Right ventricle myocardium superior (tissue), 1 donor: ENCODE results near the gene OR7C2. TPM values are rescaled to one million over a fixed set of nuclear protein-coding genes. Genes with fewer than 3 reads are reported as not detected.

ENCODE experiments used
- ATAC-seq: fragments of 200-7000 bp; cut with Tn5 transposase; one replicate; pipeline ENCODE4 v1.9.1; 2020; ENCODE audit warnings: mild to moderate bottlenecking; ENCODE audit not compliant: poor library complexity
- DNase-seq: peaks from one replicate; pipeline ENCODE4 v3.0.0-alpha.2; 2020
- intact Hi-C: fragments of 100-400 bp; cut with DNase I; formaldehyde crosslinking; loops from one replicate; pipeline ENCODE4 v1.11.2; 2022
- total RNA-seq: library from RNA; stranded (reverse); fragmentation: NEBNext Ultra II Directional; extraction: Animal tissue kit (Norgen Biotek cat#: 25700); gene quantifications from one replicate; pipeline ENCODE4 v1.2.1, GENCODE V29; 2021
- donor health status: DM: no; HTN: yes; CAD: no; lungs with severe emphysema.

The OR7C2 gene
- total RNA-seq, 1 donor from 2014 or later: not detected

DNA sequence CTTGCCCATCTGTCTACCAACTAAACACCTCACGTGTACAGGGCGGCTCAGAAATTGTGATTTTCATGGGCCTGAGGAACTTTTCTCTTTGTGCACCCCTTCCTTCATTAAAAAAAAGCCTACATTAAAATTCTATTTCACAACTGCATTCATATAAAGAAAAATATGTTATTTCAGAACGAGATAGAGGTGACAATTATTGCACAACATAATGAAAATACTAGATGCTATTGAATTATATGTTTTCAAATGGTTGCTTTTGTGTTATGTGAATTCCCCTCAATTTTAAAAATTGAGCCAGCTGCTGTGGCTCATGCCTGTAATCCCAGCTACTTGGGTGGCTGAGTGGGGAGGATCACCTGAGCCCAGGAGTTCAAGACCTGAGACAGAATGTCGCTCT, 33.2 kb downstream of the OR7C2 start:
- intact Hi-C loops: no loop called here
- DNase-seq (no peak), ATAC-seq (no peak)

DNA sequence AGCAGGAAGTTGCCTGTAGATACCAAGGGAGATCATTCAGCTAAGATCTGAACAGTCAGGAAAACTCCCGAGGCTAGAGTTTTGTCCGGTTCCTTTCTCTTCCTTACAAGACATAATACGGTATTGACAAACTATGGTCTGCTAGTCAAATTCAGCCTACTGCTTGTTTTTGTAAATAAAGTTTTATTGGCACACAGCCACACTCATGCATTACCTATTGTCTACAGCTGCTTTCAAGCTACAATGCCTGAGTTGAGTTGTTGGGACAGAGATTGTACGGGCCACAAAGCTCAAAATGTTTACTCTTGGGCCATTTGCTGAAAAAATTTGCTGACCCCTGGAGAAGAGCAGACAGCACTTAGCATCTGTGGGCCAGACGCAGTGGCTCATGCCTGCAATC, 35.8 kb downstream of the OR7C2 start:
- intact Hi-C loops: no loop called here
- DNase-seq: no peak
- ATAC-seq: no peak

DNA sequence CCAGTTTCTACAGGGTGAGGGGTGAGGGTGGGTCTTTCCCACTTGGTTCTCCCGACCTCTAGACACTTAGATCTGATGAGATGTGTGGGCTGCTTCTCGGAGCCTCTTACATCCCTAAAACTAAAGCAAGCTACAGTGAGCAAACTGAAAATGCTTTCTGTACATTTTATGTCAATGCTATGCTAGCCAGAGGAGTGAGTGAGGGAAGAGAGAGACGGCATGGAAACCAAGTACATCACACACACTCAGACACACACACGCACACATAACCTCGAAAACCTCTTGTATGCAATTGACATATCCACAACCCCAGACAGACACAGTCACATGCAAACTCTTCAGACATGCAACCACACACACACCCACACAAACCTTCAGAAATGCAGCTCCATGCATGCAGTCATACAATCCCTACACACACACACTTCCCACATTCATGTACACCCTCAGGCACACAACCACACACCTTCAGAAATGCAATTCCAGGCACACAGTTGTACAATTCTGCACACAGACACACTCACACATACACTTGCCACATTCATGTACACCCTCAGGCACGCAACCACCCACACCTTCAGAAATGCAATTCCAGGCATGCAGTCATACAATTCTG, 37.0 kb downstream of the OR7C2 start:
- no peak for DNase-seq
- no peak for ATAC-seq
- intact Hi-C loops: no loop called here

DNA sequence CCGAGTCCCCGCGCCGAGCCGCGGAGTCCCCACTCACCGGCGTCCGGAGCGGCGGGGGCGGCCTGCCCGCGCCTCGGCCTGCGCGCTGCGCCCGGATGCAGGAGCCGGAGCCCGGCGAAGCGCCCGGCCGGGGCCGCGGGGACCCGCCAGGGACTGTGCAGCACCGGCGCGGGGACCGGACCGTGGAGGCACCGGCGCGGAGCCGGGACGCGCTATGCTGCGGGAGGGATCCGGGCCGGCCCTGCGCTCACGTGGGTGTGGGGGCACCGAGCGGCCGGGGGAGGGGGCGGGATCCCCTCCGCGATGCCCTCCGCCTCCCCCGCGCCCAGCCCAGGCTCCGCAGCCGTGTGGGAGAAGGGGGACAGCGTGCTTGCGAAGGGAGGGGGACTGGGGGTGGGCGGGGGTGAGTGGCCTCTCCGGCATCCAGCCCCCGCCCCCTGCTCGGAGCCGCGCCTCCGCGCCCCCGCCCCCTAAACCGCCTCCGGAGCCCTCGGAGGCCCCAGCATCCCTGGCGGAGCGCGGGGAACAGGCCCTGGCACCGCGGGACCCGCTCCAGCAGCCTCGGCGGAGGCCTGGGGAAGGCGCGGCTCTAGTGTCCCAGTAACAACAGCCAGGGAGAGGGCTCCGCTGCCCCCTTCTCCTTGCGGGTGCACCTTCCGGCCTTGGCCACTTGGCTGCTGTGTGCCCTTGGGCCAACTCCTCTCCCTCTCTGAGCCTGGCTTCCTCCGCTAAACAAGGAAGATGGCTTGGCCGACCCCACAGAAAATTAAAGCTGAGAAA, 38.4 kb downstream of the OR7C2 start, which contains the start of gene SLC1A6:
Gene SLC1A6 (minus strand): TSS at position 389 of the 780 bp plus-strand sequence. CDS start 6,954 bp downstream, outside the sequence.
- ATAC-seq (no peak), DNase-seq (no peak)
- intact Hi-C loops: no loop called here

DNA sequence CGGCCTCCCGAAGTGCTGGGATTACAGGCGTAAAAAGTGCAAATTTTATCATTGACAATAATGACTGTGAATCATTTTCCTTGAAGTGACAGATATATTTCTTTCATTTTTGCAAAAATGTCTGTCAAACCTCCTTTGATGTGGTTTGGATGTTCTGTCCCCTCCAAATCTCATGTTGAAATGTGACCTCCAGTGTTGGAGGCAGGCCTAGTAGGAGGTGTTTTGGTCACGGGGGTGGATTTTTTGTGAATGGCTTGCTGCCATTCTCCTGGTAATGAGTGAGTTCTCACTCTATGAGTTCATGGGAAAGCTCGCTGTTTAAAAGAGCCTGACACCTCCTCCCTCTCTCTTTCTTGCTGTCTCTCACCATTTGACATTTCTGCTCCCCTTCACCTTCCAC, 43.8 kb downstream of the OR7C2 start:
- ATAC-seq (no peak), DNase-seq (no peak)
- intact Hi-C loops: no loop called here

Other genes starting within 250 kb of the OR7C2 start
- 0.54 TPM for gene ADGRE2, start 162.9 kb upstream of the OR7C2 start, total RNA-seq
- not detected for gene OR7A5, start 106.3 kb upstream of the OR7C2 start, total RNA-seq
- gene OR7C1, start 106.3 kb upstream of the OR7C2 start, total RNA-seq: not detected
- not detected for gene OR7A10, start 92.6 kb upstream of the OR7C2 start, total RNA-seq
- gene OR7A17, start 55.4 kb upstream of the OR7C2 start, total RNA-seq: not detected
- gene SLC1A6, start 38.4 kb downstream of the OR7C2 start, total RNA-seq: not detected
- not detected for gene CASP14, start 108.0 kb downstream of the OR7C2 start, total RNA-seq
- gene OR1I1, start 140.7 kb downstream of the OR7C2 start, total RNA-seq: not detected
- gene SYDE1, start 165.9 kb downstream of the OR7C2 start, total RNA-seq: 15.9 TPM